Large intestine (tissue), 3 donors: ENCODE measurements around the gene PDIA2. TPM values are rescaled to one million over a fixed set of nuclear protein-coding genes. Genes with fewer than 3 reads are reported as not detected.
A peak's percentile ranks its signal among the peaks of the same experiment; 100 is the strongest.
"Not testable (repeated sequence)": the region's sequence is repeated elsewhere in the genome, so short reads cannot be mapped to it uniquely, and the experiment has no call there.

Experiments used
- DNase-seq, 2 donors: peaks; one replicate each; pipeline versions ENCODE4 v3.0.0 to v3.0.0-alpha.2; 2013
- H3K27ac ChIP-seq: one replicate; pipeline ENCODE4 v1.5.1; 2013; ENCODE audit warnings: low read length
- H3K27me3 ChIP-seq: 2 replicates; pipeline ENCODE4 v1.6.1; 2013; ENCODE audit warnings: low read length; ENCODE audit not compliant: control insufficient read depth, insufficient read depth
- H3K36me3 ChIP-seq: 2 replicates; pipeline ENCODE4 v1.6.1; 2013; ENCODE audit warnings: low read length; ENCODE audit not compliant: control insufficient read depth, insufficient read depth
- H3K4me1 ChIP-seq: one replicate; pipeline ENCODE4 v1.6.1; 2013; ENCODE audit warnings: low read length; ENCODE audit not compliant: control insufficient read depth, insufficient read depth
- H3K4me3 ChIP-seq: one replicate; pipeline ENCODE4 v1.5.1; 2013; ENCODE audit warnings: low read length
- H3K9me3 ChIP-seq: one replicate; pipeline ENCODE4 v1.6.1; 2013; ENCODE audit warnings: mild to moderate bottlenecking, low read depth, low read length, moderate library complexity; ENCODE audit not compliant: control insufficient read depth
- WGBS: methylation state at CpG from one replicate; pipeline ENCODE4 v1.1.5; 2013; ENCODE audit warnings: low lambda C conversion rate; ENCODE audit not compliant: insufficient coverage; 5-methylcytosine and 5-hydroxymethylcytosine counted together
- polyA plus RNA-seq: library from polyadenylated mRNA; unstranded; fragments of 120-200 nt; gene quantifications from one replicate; pipeline ENCODE4 v1.2.1, GENCODE V29; 2013

The PDIA2 gene
- polyA plus RNA-seq, 1 donor, result 1.8 TPM

DNA sequence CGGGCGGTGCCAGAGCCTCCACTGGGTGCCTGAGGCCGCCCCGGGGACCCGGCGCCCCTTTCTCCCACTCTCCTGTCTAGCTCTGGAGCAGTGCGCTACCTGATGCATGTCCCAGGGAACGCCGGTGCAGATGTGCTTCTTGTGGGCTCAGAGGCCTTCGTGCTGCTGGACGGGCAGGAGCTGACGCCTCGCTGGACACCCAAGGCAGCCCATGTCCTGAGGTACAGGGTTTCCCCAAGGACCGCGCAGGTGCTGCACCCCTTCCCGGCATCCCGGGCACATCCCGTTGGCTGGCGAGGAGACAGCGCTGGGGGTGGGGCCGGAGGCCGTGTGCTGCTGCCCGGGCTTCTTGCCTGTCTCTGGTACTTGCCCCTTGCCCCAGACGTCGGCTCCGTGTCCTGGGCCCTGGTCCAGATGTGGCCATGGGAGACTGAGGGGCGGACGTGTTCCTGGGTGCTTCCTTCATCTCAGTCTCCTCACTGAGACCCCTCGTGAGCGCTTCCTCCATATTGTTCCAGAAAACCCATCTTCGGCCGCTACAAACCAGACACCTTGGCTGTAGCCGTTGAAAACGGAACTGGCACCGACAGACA is 19.7 kb upstream of the PDIA2 start:
- WGBS, result no CpG with 5 or more reads among the region's 35 CpGs

DNA sequence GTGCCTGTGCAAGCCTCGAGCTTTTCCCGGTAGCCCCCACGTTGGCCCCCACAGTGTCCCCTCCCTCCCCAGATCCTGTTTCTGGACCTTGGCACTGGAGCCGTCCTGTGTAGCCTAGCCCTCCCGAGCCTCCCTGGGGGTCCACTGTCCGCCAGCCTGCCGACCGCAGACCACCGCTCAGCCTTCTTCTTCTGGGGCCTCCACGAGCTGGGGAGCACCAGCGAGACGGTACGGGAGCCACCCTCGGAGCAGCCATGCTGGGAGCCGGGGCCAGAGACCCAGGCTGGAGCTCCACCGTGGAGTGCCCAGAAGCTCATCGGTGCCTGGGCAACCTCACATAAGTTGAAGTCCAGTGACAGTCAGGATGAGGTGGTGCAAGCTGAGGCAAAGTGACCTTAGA is 19.0 kb upstream of the PDIA2 start:
- H3K36me3 ChIP-seq, result peaks cover 61% of the 10 kb centered on the region
- H3K4me3 ChIP-seq, result no peak overlapping the region
- no CpG with 5 or more reads among the region's 17 CpGs for WGBS
- no peaks in the 10 kb centered on the region for H3K4me1 ChIP-seq
- H3K27me3 ChIP-seq, result no peaks in the 10 kb centered on the region
- no peak for DNase-seq
- H3K27ac ChIP-seq, result no peak overlapping the region
- no peaks in the 10 kb centered on the region for H3K9me3 ChIP-seq

More for the DNA sequence above, 19.7 kb upstream of the PDIA2 start:
- Histone ChIP-seq H3K27ac (no peak overlapping the region), H3K27me3 (no peaks in the 10 kb centered on the region), H3K9me3 (no peaks in the 10 kb centered on the region), H3K4me3 (no peak overlapping the region), H3K36me3 (peaks cover 62% of the 10 kb centered on the region), H3K4me1 (no peaks in the 10 kb centered on the region)
- DNase-seq, result no peak

DNA sequence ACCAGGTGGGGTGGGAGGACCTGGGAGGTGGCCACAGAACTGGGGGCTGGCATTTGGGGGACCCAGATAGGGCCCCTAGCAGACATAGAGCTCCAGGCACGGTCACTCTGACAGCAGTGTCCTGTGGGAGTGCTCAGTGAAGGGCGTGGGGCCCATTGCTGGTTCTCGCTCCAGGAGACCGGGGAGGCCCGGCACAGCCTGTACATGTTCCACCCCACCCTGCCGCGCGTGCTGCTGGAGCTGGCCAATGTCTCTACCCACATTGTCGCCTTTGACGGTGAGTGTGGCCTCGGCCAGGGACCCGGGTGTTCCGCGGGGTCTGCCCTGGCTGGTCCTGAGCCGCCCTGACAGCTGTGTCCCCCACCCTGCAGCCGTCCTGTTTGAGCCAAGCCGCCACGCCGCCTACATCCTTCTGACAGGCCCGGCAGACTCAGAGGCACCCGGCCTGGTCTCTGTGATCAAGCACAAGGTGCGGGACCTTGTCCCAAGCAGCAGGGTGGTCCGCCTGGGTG is 18.5 kb upstream of the PDIA2 start:
- Histone ChIP-seq H3K9me3 (no peaks in the 10 kb centered on the region), H3K27me3 (no peaks in the 10 kb centered on the region), H3K27ac (no peak overlapping the region), H3K4me3 (no peak overlapping the region), H3K36me3 (peaks cover 55% of the 10 kb centered on the region), H3K4me1 (no peaks in the 10 kb centered on the region)
- WGBS, result no CpG with 5 or more reads among the region's 23 CpGs
- no peak for DNase-seq

DNA sequence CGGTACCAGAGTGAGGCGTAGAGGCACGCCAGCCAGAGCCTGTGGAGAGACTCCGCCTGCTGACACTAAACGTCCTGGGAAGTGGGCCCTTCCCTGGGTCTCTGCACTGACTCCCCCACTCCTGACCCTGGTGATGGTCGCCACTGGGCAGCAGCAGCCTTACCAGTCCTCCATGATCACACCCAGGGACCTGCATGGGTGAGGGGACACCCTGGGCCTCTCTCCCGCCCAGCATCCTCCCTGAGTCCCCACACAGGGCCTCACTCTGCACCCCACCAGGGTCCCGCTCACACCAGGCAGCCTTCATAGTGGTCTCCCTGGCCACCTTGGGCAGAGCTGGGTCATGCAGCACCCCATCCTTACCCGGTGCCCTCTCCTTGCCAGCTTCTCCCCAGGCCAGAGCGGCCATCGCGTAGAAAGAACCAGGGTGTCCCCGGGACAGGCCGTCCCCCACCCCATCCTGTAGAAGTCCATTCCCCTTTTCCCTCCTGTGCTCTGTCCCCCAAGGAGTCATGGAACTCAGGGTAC is 17.9 kb upstream of the PDIA2 start:
- H3K4me1 ChIP-seq, result no peaks in the 10 kb centered on the region
- peaks cover 50% of the 10 kb centered on the region for H3K36me3 ChIP-seq
- H3K4me3 ChIP-seq, result no peak overlapping the region
- WGBS, result no CpG with 5 or more reads among the region's 14 CpGs
- no peak for DNase-seq
- no peaks in the 10 kb centered on the region for H3K9me3 ChIP-seq
- H3K27me3 ChIP-seq, result no peaks in the 10 kb centered on the region
- no peak overlapping the region for H3K27ac ChIP-seq

DNA sequence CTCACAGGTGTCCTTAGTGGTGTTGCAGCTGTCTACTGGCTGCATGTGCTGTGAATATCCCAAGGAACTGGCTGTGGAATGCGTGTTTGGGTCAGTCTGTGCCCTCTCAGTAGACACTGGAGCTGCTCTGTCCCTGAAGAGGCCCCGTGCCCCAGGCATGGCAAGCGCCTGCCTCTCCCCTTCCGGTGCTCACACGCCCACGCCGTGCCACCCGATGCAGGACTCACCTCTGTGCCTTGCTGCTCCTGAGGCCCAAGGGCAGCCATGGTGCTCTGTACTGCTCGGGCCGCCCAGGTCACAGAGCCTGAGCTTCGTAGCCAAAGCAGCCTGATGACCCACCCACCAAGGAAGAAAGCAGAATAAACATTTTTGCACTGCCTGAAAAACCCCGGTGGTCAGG is 17.3 kb upstream of the PDIA2 start:
- no peak overlapping the region for H3K27ac ChIP-seq
- WGBS, result no CpG with 5 or more reads among the region's 12 CpGs
- no peak overlapping the region for H3K4me3 ChIP-seq
- no peaks in the 10 kb centered on the region for H3K9me3 ChIP-seq
- H3K4me1 ChIP-seq, result no peaks in the 10 kb centered on the region
- H3K36me3 ChIP-seq, result peaks cover 44% of the 10 kb centered on the region
- no peak for DNase-seq
- H3K27me3 ChIP-seq, result no peaks in the 10 kb centered on the region

DNA sequence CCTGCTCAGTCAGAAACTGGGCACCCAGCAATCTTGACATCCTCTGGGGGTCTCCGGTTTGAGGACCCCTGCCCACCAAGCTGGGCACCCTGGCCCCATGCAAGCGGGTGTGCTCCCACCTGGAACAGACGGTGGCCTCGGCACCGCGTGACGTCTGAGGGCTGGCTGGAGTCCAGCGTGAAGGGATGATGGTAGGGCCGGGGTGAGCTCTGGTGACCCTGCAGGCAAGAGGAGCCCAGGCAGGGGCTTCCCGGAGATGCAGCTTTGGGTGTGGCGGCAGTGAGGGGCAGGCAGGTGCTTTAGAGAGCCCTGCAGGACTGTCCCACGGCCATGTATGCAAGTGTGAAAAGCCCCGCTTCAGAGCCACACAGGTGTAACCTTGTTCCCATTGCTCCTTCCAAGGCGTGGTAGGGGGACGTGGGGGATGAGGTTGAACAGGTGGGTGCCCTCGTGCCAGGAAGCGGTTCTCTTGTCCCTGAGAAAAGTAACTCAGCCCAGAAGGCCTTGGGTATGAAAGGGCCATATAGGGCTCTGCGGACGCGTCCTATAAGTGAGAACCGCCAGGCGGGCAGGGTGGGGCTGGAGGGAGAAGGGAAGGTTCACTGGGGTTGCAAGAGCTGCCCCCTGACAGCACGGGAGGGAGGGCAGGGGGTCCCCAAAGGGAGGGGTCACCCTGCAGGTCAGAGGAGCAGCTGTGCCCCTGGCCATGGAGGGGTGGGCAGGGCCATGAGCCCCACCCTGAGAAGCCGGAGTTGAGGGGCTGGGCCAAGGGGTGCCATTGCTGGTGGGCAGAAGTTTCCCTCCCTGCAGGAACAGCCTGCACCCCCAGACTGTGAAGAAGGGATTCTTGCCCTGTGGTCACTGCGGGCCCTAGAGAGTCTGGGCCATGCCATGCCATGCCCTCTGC is 16.5 kb upstream of the PDIA2 start:
- DNase-seq, result no peak
- no peaks in the 10 kb centered on the region for H3K9me3 ChIP-seq
- peaks cover 36% of the 10 kb centered on the region for H3K36me3 ChIP-seq
- H3K27me3 ChIP-seq, result peaks cover 3% of the 10 kb centered on the region
- no peak overlapping the region for H3K4me3 ChIP-seq
- H3K4me1 ChIP-seq, result no peaks in the 10 kb centered on the region
- WGBS, result 83% methylated on average over 1 of the region's 25 CpGs
- no peak overlapping the region for H3K27ac ChIP-seq

DNA sequence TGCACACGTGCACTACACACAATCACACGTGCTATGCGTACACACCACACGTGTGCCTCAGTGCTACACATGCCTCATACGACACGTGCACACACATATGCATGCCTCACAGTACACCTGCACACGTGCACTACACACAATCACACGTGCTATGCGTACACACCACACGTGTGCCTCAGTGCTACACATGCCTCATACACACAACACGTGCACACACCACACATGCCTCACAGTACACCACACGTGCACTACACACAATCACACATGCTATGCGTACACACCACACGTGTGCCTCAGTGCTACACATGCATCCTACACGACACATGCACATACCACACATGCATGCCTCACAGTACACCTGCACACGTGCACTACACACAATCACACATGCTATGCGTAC is 15.4 kb upstream of the PDIA2 start:
- DNase-seq, H3K27me3 ChIP-seq, H3K27ac ChIP-seq, H3K4me3 ChIP-seq, H3K4me1 ChIP-seq, H3K9me3 ChIP-seq: not testable (repeated sequence)
- WGBS, result no CpG with 5 or more reads among the region's 17 CpGs
- H3K36me3 ChIP-seq, result peaks cover 26% of the 10 kb centered on the region

DNA sequence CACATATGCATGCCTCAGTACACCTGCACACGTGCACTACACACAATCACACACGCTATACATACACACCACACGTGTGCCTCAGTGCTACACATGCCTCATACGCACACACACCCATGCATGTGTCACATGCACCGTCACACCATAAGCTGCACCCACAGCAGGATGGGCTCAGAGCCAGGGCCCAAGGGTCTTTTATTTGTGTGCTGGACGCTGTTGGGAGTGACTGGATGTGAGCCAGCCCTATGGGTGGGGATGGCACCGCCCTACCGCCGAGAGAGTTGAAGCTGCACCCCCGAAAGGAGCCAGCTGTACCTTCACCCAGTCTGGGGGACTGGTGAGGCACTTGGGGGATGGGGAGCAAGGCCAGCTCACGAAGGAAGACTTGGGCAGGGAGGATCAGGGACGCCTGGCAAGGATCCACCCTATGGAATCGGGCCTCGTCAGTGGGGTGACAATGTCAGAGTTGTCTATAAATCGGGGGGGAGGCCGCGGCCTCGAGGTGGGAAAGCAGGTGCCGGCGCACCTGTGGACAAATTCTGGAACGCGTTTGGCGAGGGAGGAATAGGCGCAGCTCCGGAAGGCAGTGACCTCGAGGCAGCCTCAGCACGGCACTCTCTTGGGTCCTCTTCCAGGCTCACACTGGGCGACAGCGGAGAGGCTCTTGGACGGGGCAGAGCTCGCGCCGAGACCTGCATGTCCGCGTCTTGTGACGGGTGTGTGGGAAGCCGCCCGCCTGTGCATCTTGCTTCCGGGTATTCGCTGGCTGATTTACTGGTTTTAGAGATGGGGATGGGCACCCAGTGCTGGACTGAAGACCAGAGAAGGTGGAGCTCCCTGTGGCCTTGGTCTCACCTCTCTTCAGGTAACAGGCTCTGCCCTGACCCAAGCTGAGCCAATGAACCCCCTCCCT is 14.6 kb upstream of the PDIA2 start:
- H3K27me3 ChIP-seq, result peaks cover 11% of the 10 kb centered on the region
- H3K9me3 ChIP-seq, result peaks cover 1% of the 10 kb centered on the region
- H3K4me1 ChIP-seq, result no peaks in the 10 kb centered on the region
- no peak overlapping the region for H3K27ac ChIP-seq
- H3K36me3 ChIP-seq, result peaks cover 19% of the 10 kb centered on the region
- peak in 1 of 2 donors; percentile 30 for DNase-seq
- WGBS, result no CpG with 5 or more reads among the region's 40 CpGs
- H3K4me3 ChIP-seq, result no peak overlapping the region

DNA sequence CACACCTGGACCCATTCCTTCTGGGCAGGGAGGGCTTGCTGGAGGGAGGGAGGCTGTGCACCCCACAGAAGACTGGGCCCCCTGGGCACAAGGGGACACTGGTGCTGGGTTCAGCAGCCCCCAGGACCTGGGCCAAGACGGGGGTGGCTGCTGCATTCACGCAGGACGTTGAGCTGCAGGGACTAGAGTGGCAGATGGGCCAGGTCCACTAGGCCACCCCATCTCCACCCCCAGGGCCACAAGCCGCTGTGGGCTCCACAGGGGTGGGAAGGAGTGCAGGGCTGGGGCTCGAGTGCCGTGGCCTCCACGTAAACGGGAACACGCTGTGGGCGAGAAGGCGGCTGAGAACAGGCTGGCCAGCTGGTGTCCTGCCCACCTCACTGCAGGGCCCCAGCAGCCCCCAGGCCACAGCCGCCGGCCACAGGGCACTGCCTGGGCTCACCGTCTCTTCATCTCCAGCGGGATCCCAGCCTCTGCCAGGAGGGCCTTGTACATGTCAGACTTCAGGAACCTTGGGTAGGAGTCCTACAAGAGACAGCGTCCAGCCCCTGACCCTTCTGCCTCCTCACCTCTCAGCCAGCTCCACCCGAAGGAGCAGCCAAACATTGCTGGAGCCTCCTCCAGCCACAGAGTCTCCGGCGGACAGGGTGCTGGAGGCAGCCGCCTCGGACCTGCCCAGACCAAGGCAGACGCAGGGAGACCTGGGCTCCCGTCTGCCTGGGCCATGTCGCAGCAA is 13.7 kb upstream of the PDIA2 start:
- Histone ChIP-seq H3K4me1 (no peaks in the 10 kb centered on the region), H3K27ac (no peak overlapping the region), H3K4me3 (no peak overlapping the region), H3K36me3 (peaks cover 11% of the 10 kb centered on the region), H3K9me3 (peaks cover 2% of the 10 kb centered on the region), H3K27me3 (peaks cover 19% of the 10 kb centered on the region)
- DNase-seq, result no peak
- WGBS, result no CpG with 5 or more reads among the region's 24 CpGs
